ENCODE measurements around the gene G6PC2.
"Not testable (repeated sequence)": the region's sequence is repeated elsewhere in the genome, so short reads cannot be mapped to it uniquely, and the experiment has no call there.

G6PC2 gene

DNA sequence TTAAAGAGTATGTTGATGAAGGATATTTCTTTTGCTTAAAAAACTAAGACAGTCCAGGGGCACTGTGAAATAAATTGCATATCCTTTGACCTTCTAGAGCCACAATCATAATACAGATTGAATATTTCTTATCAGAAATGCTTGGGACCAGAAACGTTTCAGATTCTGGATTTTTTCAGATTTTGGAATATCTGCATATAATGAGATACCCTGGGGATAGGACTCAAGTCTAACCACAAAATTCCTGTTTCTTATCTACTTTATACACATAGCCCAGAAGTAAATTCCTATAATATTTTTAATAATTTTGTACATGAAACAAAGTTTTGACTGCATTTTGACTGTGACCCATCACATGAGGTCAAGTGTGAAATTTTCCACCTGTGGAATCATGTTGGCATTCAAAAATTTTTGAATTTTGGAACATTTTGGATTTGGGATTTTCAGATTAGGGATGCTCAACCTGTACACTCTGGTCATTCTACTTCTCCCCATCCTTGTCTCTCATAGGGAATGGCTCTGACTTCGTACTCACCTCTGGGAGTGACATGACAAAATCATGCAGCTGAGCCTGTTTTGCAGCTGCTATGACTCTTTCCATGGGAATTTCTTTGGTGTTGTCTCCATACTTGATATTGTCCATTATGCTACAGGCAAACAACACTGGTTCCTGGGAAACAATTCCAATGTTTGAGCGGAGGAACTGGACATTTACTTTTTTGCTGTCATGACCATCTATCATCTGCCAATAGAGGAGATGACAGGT, 25.7 kb downstream of the G6PC2 start:
- no peak overlapping the region for H3K4me3 ChIP-seq (ENCODE audit: low read length)
- TF ChIP-seq, protein P1, sequence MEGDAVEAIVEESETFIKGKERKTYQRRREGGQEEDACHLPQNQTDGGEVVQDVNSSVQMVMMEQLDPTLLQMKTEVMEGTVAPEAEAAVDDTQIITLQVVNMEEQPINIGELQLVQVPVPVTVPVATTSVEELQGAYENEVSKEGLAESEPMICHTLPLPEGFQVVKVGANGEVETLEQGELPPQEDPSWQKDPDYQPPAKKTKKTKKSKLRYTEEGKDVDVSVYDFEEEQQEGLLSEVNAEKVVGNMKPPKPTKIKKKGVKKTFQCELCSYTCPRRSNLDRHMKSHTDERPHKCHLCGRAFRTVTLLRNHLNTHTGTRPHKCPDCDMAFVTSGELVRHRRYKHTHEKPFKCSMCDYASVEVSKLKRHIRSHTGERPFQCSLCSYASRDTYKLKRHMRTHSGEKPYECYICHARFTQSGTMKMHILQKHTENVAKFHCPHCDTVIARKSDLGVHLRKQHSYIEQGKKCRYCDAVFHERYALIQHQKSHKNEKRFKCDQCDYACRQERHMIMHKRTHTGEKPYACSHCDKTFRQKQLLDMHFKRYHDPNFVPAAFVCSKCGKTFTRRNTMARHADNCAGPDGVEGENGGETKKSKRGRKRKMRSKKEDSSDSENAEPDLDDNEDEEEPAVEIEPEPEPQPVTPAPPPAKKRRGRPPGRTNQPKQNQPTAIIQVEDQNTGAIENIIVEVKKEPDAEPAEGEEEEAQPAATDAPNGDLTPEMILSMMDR (conservative IDR thresholded peaks at IDR 0.05; ENCODE audit: low read length), result no peak
- no peak for DNase-seq (ENCODE audit: low read depth)

DNA sequence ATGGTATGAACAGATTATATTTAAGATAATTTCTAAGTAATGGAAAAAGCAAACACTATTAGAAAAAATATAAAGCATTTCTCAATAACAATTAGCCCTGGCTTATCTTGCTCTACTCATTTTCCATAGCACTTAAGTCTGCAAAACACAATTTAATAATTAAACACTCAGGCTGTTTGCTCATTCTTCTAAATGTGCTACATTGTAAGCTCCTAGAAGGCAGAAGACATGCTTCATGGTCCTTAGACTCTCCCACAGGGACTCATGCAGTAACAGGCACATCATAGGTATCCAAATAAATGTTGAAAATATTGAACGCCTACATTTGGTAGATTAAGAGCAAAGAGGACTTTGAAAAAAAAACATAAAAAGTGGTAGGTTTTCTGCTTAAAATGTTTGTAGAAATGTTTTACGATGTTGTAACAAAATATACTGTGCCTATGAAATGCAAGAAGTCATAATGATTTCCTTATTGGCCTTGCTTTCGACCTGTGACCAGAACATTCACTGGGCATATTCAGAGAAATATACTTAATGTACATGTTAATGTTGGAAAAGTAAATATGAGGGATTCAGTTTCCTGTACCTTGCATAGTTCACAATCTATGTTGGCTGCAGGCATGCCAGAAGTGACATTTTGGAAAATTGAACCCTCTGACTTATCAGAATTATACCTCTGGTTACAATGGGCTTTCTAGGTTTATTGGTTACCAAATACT, 27.2 kb downstream of the G6PC2 start:
- TF ChIP-seq, protein P1 (conservative IDR thresholded peaks at IDR 0.05; ENCODE audit: low read length), result no peak
- no peak overlapping the region for H3K4me3 ChIP-seq (ENCODE audit: low read length)
- DNase-seq (ENCODE audit: low read depth), result no peak

DNA sequence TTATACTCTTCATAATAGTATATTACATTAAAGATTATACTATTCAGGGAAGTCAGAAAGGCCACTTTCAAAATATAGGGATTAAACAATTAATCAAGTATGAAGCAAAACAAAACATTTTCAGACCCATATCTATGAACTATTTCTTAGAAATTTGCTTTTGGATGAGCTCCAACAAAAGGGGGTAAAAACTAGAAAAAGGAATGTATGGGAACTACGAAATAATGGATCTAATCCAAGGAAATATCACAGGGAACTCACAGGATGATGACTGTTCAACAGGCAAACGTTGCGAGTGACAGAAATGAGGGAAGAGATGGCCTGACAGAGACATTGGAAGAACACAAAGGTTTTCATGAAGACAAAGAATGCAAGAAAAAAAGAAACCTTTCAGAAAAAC, 27.9 kb downstream of the G6PC2 start:
- H3K4me3 ChIP-seq (ENCODE audit: low read length), result no peak overlapping the region
- TF ChIP-seq, protein P1 (conservative IDR thresholded peaks at IDR 0.05; ENCODE audit: low read length), result no peak
- no peak for DNase-seq (ENCODE audit: low read depth)

DNA sequence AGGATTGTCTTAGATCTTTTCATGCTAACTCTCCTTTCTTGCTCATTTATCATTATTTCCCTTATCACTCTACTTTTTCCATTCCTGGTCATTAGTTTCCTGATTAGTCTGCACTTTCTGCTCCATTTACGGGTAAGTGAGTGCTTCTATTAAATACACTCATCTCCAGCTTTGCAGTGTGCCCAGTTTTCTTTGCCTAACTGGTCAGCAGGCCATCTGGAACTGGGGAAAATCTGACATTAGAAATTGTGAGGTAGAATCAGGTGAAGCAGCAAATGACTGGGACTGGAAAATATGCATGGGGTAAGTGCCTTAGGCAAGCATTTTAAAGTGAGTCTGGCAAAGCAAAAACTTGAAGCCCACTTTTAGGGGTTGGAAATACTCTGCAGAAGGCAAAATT, 29.2 kb downstream of the G6PC2 start:
- no peak overlapping the region for H3K4me3 ChIP-seq (ENCODE audit: low read length)
- TF ChIP-seq, protein P1 (conservative IDR thresholded peaks at IDR 0.05; ENCODE audit: low read length), result no peak
- no peak for DNase-seq (ENCODE audit: low read depth)

DNA sequence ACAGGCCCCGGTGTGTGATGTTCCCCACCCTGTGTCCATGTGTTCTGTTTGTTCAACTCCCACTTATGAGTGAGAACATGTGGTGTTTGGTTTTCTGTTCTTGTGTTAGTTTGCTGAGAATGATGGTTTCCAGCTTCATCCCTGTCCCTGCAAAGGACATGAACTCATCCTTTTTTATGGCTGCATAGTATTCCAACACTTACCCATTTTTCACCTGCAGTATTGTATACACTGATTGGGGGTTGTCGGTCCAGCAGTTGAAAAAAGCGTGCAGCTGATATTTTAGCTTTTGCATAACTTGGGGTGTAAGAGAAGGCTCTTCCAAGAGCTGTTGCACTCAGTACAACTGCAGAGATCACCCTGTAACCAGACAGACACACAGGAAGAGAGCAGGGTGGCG, 31.1 kb downstream of the G6PC2 start:
- not testable (repeated sequence) for DNase-seq (ENCODE audit: low read depth); H3K4me3 ChIP-seq (ENCODE audit: low read length)

DNA sequence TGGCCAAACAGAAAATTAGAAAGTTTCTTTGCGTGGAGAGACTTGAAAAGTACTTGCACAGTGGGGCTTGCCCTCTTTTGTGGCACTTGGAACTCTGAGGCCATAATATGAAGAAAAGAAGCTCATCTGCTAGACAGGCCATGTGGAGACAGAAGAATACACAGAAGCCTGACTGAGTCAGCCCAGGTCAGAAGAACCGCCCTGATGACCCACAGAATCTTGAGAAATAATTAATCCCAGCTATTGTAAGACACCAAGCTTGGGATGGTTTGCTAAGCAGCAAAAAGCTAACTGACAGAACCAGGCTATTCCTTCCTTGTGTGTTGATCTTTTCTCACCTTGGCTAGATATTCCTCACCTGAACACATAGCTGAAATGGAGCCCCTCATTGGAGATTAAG, 33.7 kb downstream of the G6PC2 start:
- TF ChIP-seq, protein P1 (conservative IDR thresholded peaks at IDR 0.05; ENCODE audit: low read length), result no peak
- DNase-seq (ENCODE audit: low read depth), result peak; percentile 16
- no peak overlapping the region for H3K4me3 ChIP-seq (ENCODE audit: low read length)

DNA sequence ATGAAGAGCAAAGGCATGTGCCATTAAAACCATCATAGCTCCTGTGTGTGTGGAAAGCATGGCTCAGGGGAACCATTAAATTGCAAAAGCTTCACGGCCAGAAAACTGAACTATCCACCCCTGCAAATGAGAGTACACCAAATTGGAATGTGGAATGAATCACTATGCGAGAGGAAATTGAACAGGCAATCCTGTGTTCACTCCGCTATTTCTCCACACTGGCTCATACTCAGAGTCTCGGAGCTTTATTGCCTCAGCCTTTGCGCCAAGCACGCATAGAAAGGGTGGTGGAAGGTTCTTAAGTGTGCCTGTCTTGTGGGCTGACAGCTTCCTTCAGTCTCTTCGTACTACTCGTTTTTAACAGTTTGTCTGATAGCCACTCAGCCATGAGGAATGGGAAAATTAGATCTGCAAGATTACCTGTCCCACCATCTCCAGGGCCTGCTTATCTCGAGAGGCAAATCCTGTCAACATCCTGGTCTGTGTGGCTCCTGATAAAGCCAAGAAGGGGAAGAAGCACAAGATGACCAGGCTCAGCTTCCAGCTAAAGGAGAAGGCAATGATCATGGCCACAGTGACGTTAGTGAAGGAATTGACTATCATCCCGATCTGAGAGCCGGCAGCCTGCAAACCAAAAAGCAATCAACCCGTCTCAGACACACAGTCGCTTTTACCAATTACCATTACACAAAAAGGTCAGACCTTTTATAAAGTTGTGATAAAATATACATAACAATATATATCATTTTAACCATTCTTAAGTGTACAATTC, 34.9 kb downstream of the G6PC2 start:
- no peak overlapping the region for H3K4me3 ChIP-seq (ENCODE audit: low read length)
- peak; percentile 57 for DNase-seq (ENCODE audit: low read depth)
- TF ChIP-seq, protein P1 (conservative IDR thresholded peaks at IDR 0.05; ENCODE audit: low read length), result no peak
